AG09319 (cell line): ENCODE measurements around the gene PIP5K1B.

Source experiments
- DNase-seq: peaks from one replicate; pipeline ENCODE4 v3.0.0-alpha.2; 2010; ENCODE audit warnings: low read depth; ENCODE audit errors: extremely low read depth
- TF ChIP-seq, protein P1 (sequence below): IDR thresholded peaks from 2 replicates; pipeline ENCODE4 v1.5.1; 2011; ENCODE audit warnings: low read depth, mild to moderate bottlenecking, inconsistent platforms, low read length, moderate library complexity

PIP5K1B gene

GRCh38 chr9:68822596-68823165, 117.6 kb downstream of the PIP5K1B start:
- TF ChIP-seq, protein P1, sequence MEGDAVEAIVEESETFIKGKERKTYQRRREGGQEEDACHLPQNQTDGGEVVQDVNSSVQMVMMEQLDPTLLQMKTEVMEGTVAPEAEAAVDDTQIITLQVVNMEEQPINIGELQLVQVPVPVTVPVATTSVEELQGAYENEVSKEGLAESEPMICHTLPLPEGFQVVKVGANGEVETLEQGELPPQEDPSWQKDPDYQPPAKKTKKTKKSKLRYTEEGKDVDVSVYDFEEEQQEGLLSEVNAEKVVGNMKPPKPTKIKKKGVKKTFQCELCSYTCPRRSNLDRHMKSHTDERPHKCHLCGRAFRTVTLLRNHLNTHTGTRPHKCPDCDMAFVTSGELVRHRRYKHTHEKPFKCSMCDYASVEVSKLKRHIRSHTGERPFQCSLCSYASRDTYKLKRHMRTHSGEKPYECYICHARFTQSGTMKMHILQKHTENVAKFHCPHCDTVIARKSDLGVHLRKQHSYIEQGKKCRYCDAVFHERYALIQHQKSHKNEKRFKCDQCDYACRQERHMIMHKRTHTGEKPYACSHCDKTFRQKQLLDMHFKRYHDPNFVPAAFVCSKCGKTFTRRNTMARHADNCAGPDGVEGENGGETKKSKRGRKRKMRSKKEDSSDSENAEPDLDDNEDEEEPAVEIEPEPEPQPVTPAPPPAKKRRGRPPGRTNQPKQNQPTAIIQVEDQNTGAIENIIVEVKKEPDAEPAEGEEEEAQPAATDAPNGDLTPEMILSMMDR: no peak
- no peak for DNase-seq

DNA sequence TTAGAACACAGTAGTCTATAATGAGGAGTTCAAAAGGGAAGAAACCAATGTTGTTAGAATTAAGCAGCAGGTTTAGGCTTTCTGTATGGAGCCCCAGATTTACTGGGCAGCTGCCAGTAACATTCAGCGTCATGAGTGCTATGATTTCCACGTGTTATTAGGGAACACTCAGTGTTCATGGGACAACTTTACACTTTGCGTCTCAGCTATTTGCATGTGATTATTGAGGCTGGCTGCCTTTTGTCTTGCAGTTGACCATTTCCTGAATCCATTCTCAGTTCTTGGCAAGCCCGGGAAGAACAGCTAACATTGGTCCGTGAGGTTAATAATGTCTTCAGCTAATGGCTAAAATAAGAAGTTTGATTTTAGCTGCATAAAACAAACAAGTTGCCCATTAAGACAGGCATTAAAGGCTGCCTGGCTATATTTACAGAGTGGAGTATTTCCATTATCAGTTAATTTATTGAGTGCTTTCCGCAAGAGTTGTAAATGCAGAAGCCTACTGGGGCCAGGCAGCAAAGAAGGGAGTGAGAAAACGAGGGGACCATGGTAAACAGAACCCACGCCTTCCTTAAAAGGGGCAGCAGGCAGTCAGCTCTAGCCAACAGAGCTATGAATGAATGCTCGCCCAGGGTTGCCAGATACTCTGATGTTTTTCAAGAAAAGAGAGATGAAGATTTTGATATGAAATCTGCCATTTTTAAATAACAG, 120.9 kb downstream of the PIP5K1B start:
- TF ChIP-seq, protein P1: no peak
- DNase-seq: no peak

- TF ChIP-seq, protein P1: no peak
Measured at GRCh38 chr9:68827837-68828744, 123.1 kb downstream of the PIP5K1B start.

DNA sequence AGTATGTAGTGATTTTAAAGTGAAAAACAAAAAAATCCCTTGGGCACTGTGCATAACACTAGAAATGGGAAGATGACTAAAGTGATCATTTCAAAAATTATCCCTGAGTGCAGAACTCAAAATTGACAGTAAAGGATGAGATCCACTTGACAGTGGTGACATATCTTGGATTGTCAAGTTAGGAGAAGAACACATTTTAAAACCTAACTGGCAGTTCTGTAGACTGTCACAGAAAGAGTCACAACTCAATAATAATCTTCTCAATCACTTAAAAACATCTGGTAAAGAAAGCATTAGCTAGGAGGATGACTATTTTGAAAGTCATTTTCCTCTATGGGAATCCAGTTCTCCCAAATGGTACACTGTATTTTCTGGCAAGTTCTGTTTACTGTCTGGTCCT, 127.1 kb downstream of the PIP5K1B start:
- TF ChIP-seq, protein P1: no peak
- DNase-seq: no peak

More at GRCh38 chr9:68827837-68828744, 123.1 kb downstream of the PIP5K1B start:
- no peak for DNase-seq

DNA sequence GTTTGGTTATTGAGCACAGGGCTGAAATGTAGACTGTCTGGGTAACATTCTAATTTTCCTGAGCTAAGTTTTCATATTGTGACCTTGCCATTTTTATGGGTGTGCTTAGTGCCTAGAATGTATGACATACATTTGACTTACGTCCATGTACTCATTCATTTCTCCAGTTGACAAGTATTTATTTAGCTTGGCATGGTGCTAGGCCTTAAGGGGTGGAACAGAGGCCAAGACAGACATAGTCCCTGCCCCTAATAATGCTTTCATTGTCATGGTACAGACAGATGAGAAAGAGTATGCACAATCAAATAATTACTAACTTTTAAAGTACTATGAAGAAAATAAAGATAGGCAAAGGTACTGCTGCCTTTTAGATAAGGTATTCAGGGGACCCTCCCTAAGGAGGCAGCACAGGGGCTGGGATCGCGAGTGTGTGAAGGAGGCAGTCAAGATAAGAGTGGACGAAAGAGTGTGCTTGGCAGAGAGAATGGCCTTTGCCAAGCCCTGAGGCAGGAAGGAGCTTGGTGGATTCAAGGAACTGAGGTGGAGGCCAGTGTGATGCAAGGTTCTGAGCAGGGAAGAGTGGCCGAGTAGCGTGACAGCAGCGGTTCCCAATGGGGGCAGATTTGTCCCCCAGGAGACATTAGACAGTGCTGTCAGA, 128.0 kb downstream of the PIP5K1B start:
- no peak for DNase-seq
- TF ChIP-seq, protein P1: no peak

DNA sequence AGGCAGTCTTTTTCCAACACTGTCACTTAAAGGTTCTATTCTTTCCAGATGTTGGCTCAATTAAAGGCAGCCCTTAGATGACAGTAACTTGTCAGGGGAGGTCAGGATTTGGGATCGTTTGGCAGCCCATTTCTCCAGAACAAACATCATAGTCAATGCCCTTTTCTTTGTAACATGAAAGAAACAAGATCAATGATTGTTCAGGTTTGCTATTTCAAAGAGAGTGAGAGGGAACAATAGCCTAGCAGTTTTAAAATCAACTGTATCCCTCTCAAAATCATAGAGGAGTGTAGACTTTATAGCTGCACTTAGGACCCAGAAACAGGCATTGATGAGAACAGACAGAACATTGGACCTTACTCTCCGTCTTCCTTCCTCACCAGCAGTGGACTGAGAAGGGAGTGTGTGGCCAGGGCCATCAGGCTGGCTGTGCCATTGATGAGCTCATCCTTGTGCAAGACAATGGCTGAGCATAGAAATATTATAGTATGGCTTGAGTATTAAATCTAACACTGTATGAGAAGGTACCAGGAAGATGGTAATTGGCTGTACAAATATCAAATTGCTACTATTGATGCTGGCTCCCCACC, 130.0 kb downstream of the PIP5K1B start:
- TF ChIP-seq, protein P1: no peak
- no peak for DNase-seq
